Calu3 (cell line): Measurements from ENCODE around the gene SEC16A. TPM values are rescaled to one million over a fixed set of nuclear protein-coding genes. Genes with fewer than 3 reads are reported as not detected.

Experiments used
- BruUV-seq: library from RNA; stranded (reverse); fragments of 400-500 nt; replicated peaks from 2 replicates; lab custom pipeline; 2021; lab: Mats Ljungman, UMichigan
- CTCF ChIA-PET: fragments of 300-600 bp; sonication (Branson Sonifier 250); formaldehyde crosslinking; loops from one replicate; lab custom pipeline; 2022; ENCODE audit warnings: antibody characterized with exemption; lab: Charles Lee
- DNase-seq: peaks from one replicate; pipeline ENCODE4 v3.0.0; 2022
- H3K27ac Mint-ChIP-seq: one replicate; pipeline ENCODE4 v1.8.0; 2022; ENCODE audit warnings: mixed read lengths; ENCODE audit not compliant: unreplicated experiment
- H3K27me3 Mint-ChIP-seq: one replicate; pipeline ENCODE4 v1.8.0; 2022; ENCODE audit warnings: mixed read lengths; ENCODE audit not compliant: unreplicated experiment
- H3K36me3 Mint-ChIP-seq: one replicate; pipeline ENCODE4 v1.8.0; 2022; ENCODE audit warnings: mild to moderate bottlenecking, moderate library complexity, mixed read lengths; ENCODE audit not compliant: insufficient read depth, unreplicated experiment
- H3K4me1 Mint-ChIP-seq: one replicate; pipeline ENCODE4 v1.8.0; 2022; ENCODE audit warnings: mild to moderate bottlenecking, low read depth, mixed read lengths; ENCODE audit not compliant: unreplicated experiment
- H3K4me3 Mint-ChIP-seq: one replicate; pipeline ENCODE4 v1.8.0; 2022; ENCODE audit warnings: mild to moderate bottlenecking, low read depth, moderate library complexity, mixed read lengths; ENCODE audit not compliant: unreplicated experiment
- H3K9me3 Mint-ChIP-seq: one replicate; pipeline ENCODE4 v1.8.0; 2022; ENCODE audit warnings: low read depth, mixed read lengths; ENCODE audit not compliant: unreplicated experiment
- CTCF ChIP-seq: fragments of 200-600 bp; IDR thresholded peaks from one replicate; pipeline ENCODE4 v1.8.0; 2022; ENCODE audit warnings: antibody characterized with exemption; ENCODE audit not compliant: unreplicated experiment
- intact Hi-C: fragments of 100-400 bp; cut with micrococcal nuclease; formaldehyde crosslinking; loops from one replicate; pipeline ENCODE4 v1.10.0; 2022; ENCODE audit not compliant: unreplicated experiment
- total RNA-seq: library from RNA; stranded (reverse); gene quantifications from 2 replicates; pipeline ENCODE4 v1.2.3, GENCODE V29; 2022

The SEC16A gene
- total RNA-seq, 1 experiment from 2014 or later = 48.9 TPM

GRCh38 chr9:136397643-136398042 lies 85.2 kb downstream of the SEC16A start:
- Mint-ChIP-seq H3K27ac (no peak overlapping the region), H3K27me3 (no peaks in the 10 kb centered on the region), H3K4me3 (no peak overlapping the region), H3K9me3 (no peaks in the 10 kb centered on the region), H3K4me1 (no peaks in the 10 kb centered on the region), H3K36me3 (peaks cover 36% of the 10 kb centered on the region)
- CTCF ChIA-PET = no interaction called here
- BruUV-seq = no TSS peak
- TF ChIP-seq CTCF = no peak
- no peak for DNase-seq
- intact Hi-C loops = no loop called here

- H3K9me3 Mint-ChIP-seq = no peaks in the 10 kb centered on the region
- no peak for DNase-seq
- no peak for TF ChIP-seq CTCF
- BruUV-seq = no TSS peak
- no peak overlapping the region for H3K27ac Mint-ChIP-seq
- H3K4me1 Mint-ChIP-seq = no peaks in the 10 kb centered on the region
- H3K27me3 Mint-ChIP-seq = no peaks in the 10 kb centered on the region
- CTCF ChIA-PET = interaction anchor here (1.4 kb wide), 1 partner anchor 33 kb away, joined by 3 read pairs; the partner anchor contains the start of gene DNLZ
- H3K4me3 Mint-ChIP-seq = no peak overlapping the region
- intact Hi-C loops = no loop called here
- peaks cover 34% of the 10 kb centered on the region for H3K36me3 Mint-ChIP-seq
Observed at GRCh38 chr9:136396219-136396515, 86.7 kb downstream of the SEC16A start.

- no peak overlapping the region for H3K27ac Mint-ChIP-seq
- no peak for TF ChIP-seq CTCF
- H3K4me3 Mint-ChIP-seq = no peak overlapping the region
- H3K4me1 Mint-ChIP-seq = no peaks in the 10 kb centered on the region
- no peaks in the 10 kb centered on the region for H3K9me3 Mint-ChIP-seq
- BruUV-seq = no TSS peak
- CTCF ChIA-PET = interaction anchor here (1.4 kb wide), 1 partner anchor 32 kb away, joined by 3 read pairs; the partner anchor contains the start of gene DNLZ
- peaks cover 34% of the 10 kb centered on the region for H3K36me3 Mint-ChIP-seq
- no peak for DNase-seq
- intact Hi-C loops = no loop called here
- H3K27me3 Mint-ChIP-seq = no peaks in the 10 kb centered on the region
Observed at GRCh38 chr9:136395345-136396218, 87.3 kb downstream of the SEC16A start.

- TF ChIP-seq CTCF = no peak
- H3K4me1 Mint-ChIP-seq = no peaks in the 10 kb centered on the region
- intact Hi-C loops = no loop called here
- H3K27me3 Mint-ChIP-seq = no peaks in the 10 kb centered on the region
- no peak overlapping the region for H3K4me3 Mint-ChIP-seq
- no peak for DNase-seq
- no peak overlapping the region for H3K27ac Mint-ChIP-seq
- no TSS peak for BruUV-seq
- CTCF ChIA-PET = no interaction called here
- no peaks in the 10 kb centered on the region for H3K9me3 Mint-ChIP-seq
- H3K36me3 Mint-ChIP-seq = peaks cover 32% of the 10 kb centered on the region
Observed at GRCh38 chr9:136395020-136395340, 87.9 kb downstream of the SEC16A start.
